Vagina (tissue), 2 donors: Measurements from ENCODE around the gene WIPF2. TPM values are rescaled to one million over a fixed set of nuclear protein-coding genes. Genes with fewer than 3 reads are reported as not detected.

ENCODE experiments used
- DNase-seq, 2 donors: peaks; one replicate each; pipeline ENCODE4 v3.0.0-alpha.2; 2017; ENCODE audit errors: extremely low spot score in 2 of 2
- H3K27ac ChIP-seq: fragments of 200-600 bp; sonication (generic); one replicate; pipeline ENCODE4 v1.5.1; 2019
- H3K27me3 ChIP-seq: fragments of 200-600 bp; sonication (generic); one replicate; pipeline ENCODE4 v1.5.1; 2019
- H3K36me3 ChIP-seq, 2 donors: fragments of 200-600 bp; sonication (generic); one replicate each; pipeline ENCODE4 v1.5.1; 2017 to 2019
- H3K4me1 ChIP-seq: fragments of 200-600 bp; sonication (generic); one replicate; pipeline ENCODE4 v1.5.1; 2019
- H3K4me3 ChIP-seq, 2 donors: fragments of 200-600 bp; sonication (generic); 1 replicate in 1 of 2; 2 replicates in 1 of 2; pipeline ENCODE4 v1.5.1; 2016 to 2019
- H3K9me3 ChIP-seq: fragments of 200-600 bp; sonication (generic); one replicate; pipeline ENCODE4 v1.5.1; 2019
- POLR2A ChIP-seq, 2 donors: fragments of 450-650 bp; IDR thresholded peaks; one replicate each; pipeline ENCODE4 v1.6.1; 2017; ENCODE audit warnings: antibody characterized with exemption in 2 of 2, mild to moderate bottlenecking in 2 of 2, moderate library complexity in 2 of 2
- POLR2AphosphoS5 ChIP-seq, 2 donors: sonication (generic); formaldehyde crosslinking; IDR thresholded peaks; one replicate each; pipeline ENCODE4 v1.9.0; 2017; ENCODE audit warnings: antibody characterized with exemption in 2 of 2, mild to moderate bottlenecking in 2 of 2, low read depth in 1 of 2; ENCODE audit not compliant: insufficient read depth in 1 of 2
- intact Hi-C: fragments of 100-400 bp; cut with DNase I; formaldehyde crosslinking; loops from one replicate; pipeline ENCODE4 v1.15.1; 2023
- total RNA-seq: library from RNA; depleted of rRNA; stranded (reverse); fragments of >200 nt; gene quantifications from one replicate; pipeline ENCODE4 v1.2.3, GENCODE V29; 2016
- TF ChIP-seq, protein P1 (sequence below), 3 experiments: fragments of 450-650 bp in 2 of 3; fragments of 200-600 bp in 1 of 3; sonication (generic) in 1 of 3; IDR thresholded peaks; one replicate each; pipeline ENCODE4 v1.5.1; 2017 to 2019; ENCODE audit warnings: antibody characterized with exemption in 3 of 3, mild to moderate bottlenecking in 2 of 3, moderate library complexity in 2 of 3

Gene WIPF2
- total RNA-seq, 1 donor from 2014 or later = 10.6 TPM

DNA sequence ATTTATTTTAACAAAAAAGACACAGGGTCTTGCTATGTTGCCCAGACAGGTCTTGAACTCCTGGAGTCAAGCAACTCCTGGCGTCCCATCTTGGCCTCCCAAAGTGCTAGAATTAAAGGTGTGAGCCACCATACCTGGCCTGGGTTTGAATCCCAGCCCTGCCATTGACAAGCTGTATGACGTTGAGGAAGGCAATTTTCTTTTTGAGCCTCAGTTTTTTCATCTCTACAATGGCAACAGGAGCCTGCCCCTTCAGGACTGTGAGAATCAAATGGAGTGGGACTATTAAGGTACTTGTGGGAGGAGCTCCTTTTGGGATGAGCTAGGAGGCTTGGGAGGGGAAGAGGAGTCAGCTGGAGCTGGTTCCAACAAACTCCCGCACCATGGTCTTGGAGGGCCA lies 96.1 kb downstream of the WIPF2 start:
- intact Hi-C loops = no loop called here
- Histone ChIP-seq H3K4me3 (no peak overlapping the region), H3K36me3 (no peaks in the 10 kb centered on the region), H3K4me1 (peaks cover 94% of the 10 kb centered on the region), H3K9me3 (no peaks in the 10 kb centered on the region), H3K27me3 (no peaks in the 10 kb centered on the region), H3K27ac (peak overlapping the region; percentile 96)
- TF ChIP-seq, protein P1, sequence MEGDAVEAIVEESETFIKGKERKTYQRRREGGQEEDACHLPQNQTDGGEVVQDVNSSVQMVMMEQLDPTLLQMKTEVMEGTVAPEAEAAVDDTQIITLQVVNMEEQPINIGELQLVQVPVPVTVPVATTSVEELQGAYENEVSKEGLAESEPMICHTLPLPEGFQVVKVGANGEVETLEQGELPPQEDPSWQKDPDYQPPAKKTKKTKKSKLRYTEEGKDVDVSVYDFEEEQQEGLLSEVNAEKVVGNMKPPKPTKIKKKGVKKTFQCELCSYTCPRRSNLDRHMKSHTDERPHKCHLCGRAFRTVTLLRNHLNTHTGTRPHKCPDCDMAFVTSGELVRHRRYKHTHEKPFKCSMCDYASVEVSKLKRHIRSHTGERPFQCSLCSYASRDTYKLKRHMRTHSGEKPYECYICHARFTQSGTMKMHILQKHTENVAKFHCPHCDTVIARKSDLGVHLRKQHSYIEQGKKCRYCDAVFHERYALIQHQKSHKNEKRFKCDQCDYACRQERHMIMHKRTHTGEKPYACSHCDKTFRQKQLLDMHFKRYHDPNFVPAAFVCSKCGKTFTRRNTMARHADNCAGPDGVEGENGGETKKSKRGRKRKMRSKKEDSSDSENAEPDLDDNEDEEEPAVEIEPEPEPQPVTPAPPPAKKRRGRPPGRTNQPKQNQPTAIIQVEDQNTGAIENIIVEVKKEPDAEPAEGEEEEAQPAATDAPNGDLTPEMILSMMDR (IDR thresholded peaks at IDR 0.05) = no peak
- TF ChIP-seq POLR2A (IDR thresholded peaks at IDR 0.05) = no peak
- TF ChIP-seq POLR2AphosphoS5 (IDR thresholded peaks at IDR 0.05; ENCODE audit: insufficient read depth in 1 of 2, low read depth in 1 of 2) = no peak
- no peak for DNase-seq

DNA sequence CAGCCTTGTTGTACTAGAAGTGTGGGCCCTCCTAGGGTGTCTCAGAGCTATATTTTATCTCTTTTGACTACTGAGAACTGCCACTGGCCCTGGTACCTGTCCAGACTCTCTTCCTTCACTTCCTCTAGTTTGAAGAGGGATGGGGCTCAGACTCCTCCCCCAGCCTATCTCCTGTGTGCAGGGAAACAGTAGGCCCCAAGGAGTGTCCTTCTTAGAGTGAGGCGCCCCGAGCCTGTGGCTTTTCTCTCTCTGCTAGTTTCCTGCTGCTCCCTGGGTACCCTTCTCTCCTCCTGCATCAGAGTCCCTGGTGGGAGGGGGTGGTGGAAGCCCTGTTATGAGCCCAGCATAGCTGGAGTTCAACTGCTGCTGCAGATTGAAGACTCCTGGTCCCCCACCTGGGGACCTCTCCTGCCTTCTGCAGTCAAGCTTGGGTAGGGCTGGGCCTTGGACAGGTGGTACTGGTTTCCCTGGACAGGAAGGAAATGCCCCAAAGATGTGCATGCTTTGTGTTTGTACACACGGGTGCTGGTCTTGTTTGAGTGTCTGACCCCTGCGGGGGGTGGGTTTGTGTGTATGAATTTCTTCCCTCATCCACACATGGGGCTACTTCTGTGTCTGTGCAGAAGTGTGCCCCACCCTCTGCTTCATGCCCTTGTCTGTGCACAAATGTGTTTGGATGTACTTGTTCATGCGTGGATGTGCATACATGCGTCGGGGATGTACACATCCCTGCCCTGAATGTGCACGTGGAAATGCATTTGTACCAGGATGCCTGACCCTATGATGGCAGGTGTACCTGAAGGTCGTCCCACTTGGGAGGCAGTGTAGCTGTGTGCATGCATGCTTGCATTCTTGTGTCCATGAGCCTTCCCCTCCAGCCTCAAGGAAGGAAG lies 96.8 kb downstream of the WIPF2 start:
- DNase-seq = no peak
- no peaks in the 10 kb centered on the region for H3K9me3 ChIP-seq
- no peaks in the 10 kb centered on the region for H3K27me3 ChIP-seq
- TF ChIP-seq POLR2A (IDR thresholded peaks at IDR 0.05) = no peak
- TF ChIP-seq, protein P1 (IDR thresholded peaks at IDR 0.05) = no peak
- TF ChIP-seq POLR2AphosphoS5 (IDR thresholded peaks at IDR 0.05; ENCODE audit: insufficient read depth in 1 of 2, low read depth in 1 of 2) = no peak
- no peaks in the 10 kb centered on the region for H3K36me3 ChIP-seq
- H3K4me1 ChIP-seq = peaks cover 94% of the 10 kb centered on the region
- H3K4me3 ChIP-seq = peak overlapping the region; percentile 80 to 86
- H3K27ac ChIP-seq = peak overlapping the region; percentile 96
- intact Hi-C loops = no loop called here

DNA sequence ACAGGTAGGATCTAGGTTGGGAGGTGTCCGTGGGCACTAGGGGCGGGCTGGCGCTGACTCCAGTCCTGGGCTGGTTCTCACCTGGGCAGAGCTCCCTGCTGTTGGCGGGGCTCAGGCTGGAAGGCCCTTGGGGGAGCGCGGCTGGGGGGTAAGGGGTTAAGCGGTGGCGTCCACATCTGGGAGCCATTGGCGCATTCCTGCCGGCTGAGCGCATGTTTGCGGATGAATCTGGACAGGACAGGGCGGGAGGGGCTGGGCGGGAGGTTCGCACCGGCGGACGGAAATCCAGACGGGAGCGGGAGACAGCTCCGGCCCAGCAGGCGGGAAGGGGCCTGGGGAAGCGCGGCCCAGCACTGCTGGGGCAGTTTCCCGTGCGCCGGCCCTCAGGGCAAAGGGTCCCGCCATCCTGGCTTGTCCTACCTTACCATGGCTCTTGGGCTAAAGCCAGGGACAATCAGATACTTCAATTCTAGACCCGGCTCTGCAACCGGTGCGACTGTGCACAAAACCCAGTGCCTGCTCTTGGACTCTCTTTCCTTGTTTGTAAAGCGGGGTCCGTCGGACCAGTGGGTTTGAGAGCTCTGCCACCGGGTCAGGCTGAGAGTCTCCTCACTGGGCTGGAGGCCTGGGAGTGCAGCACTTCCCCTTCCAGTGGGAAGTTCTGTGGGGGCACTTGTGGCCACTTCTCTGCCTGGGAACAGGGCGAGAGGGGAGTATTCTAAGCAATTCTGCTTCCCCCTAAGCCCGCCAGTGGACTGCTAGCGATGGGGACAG lies 97.7 kb downstream of the WIPF2 start:
- H3K36me3 ChIP-seq = no peaks in the 10 kb centered on the region
- intact Hi-C loops = no loop called here
- no peak for DNase-seq
- H3K9me3 ChIP-seq = no peaks in the 10 kb centered on the region
- H3K27ac ChIP-seq = peak overlapping the region; percentile 96
- H3K4me1 ChIP-seq = peaks cover 94% of the 10 kb centered on the region
- peak overlapping the region; percentile 80 to 86 for H3K4me3 ChIP-seq
- H3K27me3 ChIP-seq = no peaks in the 10 kb centered on the region
- TF ChIP-seq, protein P1 (IDR thresholded peaks at IDR 0.05) = no peak
- TF ChIP-seq POLR2A (IDR thresholded peaks at IDR 0.05) (peak in 1 of 2 donors; percentile 43), POLR2AphosphoS5 (IDR thresholded peaks at IDR 0.05; ENCODE audit: insufficient read depth in 1 of 2, low read depth in 1 of 2) (peak; percentile 10 to 80)

DNA sequence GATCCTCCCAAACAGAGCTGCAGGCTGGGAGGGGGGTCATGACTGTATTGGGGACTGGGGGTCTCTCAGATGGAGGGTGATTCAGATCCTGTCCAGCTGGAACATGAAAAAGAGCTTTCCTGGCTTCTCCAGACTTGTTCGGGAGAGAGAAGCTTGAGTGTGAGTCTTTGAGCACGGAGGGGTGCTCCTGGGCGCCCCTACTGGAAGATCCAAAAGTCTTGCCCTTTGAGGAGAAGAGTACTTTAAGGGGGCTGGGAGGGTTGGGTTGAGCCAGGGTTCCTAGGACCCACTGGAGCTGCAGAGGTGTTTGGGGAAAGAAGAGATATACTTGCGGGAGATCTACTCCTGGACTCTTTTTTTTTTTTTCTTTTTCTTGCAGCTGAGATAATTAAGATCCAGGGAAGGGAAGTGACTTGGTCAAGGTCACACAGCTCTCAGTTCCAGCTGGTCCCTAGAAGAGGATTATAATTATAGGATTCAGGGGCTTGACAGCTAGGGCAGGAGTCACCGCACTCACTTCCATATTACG lies 98.3 kb downstream of the WIPF2 start:
- Histone ChIP-seq H3K27me3 (no peaks in the 10 kb centered on the region), H3K4me1 (peaks cover 94% of the 10 kb centered on the region), H3K27ac (peak overlapping the region; percentile 96), H3K36me3 (no peaks in the 10 kb centered on the region), H3K4me3 (peak overlapping the region; percentile 80 to 86), H3K9me3 (no peaks in the 10 kb centered on the region)
- no peak for DNase-seq
- TF ChIP-seq POLR2A (IDR thresholded peaks at IDR 0.05) (no peak), POLR2AphosphoS5 (IDR thresholded peaks at IDR 0.05; ENCODE audit: insufficient read depth in 1 of 2, low read depth in 1 of 2) (no peak)
- TF ChIP-seq, protein P1 (IDR thresholded peaks at IDR 0.05) = no peak
- intact Hi-C loops = no loop called here
